Measurements from ENCODE around the gene ZNF148.
A peak's percentile ranks its signal among the peaks of the same experiment; 100 is the strongest.

ZNF148 gene

GRCh38 chr3:125212091-125212508 is 163.0 kb downstream of the ZNF148 start:
- no peak for TF ChIP-seq TEAD4 (IDR thresholded peaks at IDR 0.05)
- TF ChIP-seq EP300 (IDR thresholded peaks at IDR 0.05; ENCODE audit: borderline replicate concordance), result no peak
- no peak for TF ChIP-seq CEBPB (IDR thresholded peaks at IDR 0.05)
- TF ChIP-seq NFIC (IDR thresholded peaks at IDR 0.05), result no peak
- peak; percentile 53; the same call in 1 of the 2 replicates for TF ChIP-seq ZBTB7A (IDR thresholded peaks at IDR 0.05; ENCODE audit: low read depth)
- TF ChIP-seq CREB1 (IDR thresholded peaks at IDR 0.05; ENCODE audit: low read depth), result no peak
- no peak for TF ChIP-seq EGR1 (IDR thresholded peaks at IDR 0.05)
- no peak for TF ChIP-seq MAX (IDR thresholded peaks at IDR 0.05)
- TF ChIP-seq RAD21 (IDR thresholded peaks at IDR 0.05; ENCODE audit: low read depth), result no peak
- no peak for TF ChIP-seq TCF12 (IDR thresholded peaks at IDR 0.05; ENCODE audit: low read depth)
- TF ChIP-seq YY1 (IDR thresholded peaks at IDR 0.05; ENCODE audit: low read depth), result no peak
- no peak for TF ChIP-seq FOXM1 (IDR thresholded peaks at IDR 0.05; ENCODE audit: borderline replicate concordance, low read depth)
- TF ChIP-seq TAF1 (IDR thresholded peaks at IDR 0.05; ENCODE audit: low read depth), result peak; percentile 30; the same call in 1 of the 2 replicates
- TF ChIP-seq USF1 (IDR thresholded peaks at IDR 0.05), result no peak

GRCh38 chr3:125211523-125212090 is 163.5 kb downstream of the ZNF148 start:
- TF ChIP-seq ZBTB7A (IDR thresholded peaks at IDR 0.05; ENCODE audit: low read depth), result no peak; the same call in 1 of the 2 replicates

- no peak for TF ChIP-seq NFIC (IDR thresholded peaks at IDR 0.05)
- no peak for TF ChIP-seq MAX (IDR thresholded peaks at IDR 0.05)
- TF ChIP-seq USF1 (IDR thresholded peaks at IDR 0.05), result no peak
- TF ChIP-seq RAD21 (IDR thresholded peaks at IDR 0.05; ENCODE audit: low read depth), result no peak
- TF ChIP-seq EP300 (IDR thresholded peaks at IDR 0.05; ENCODE audit: borderline replicate concordance), result no peak
- no peak for TF ChIP-seq FOXM1 (IDR thresholded peaks at IDR 0.05; ENCODE audit: borderline replicate concordance, low read depth)
- no peak for TF ChIP-seq REST (IDR thresholded peaks at IDR 0.05; ENCODE audit: low read depth)
- TF ChIP-seq TAF1 (IDR thresholded peaks at IDR 0.05; ENCODE audit: low read depth), result no peak
- TF ChIP-seq YY1 (IDR thresholded peaks at IDR 0.05; ENCODE audit: low read depth), result no peak
Observed at GRCh38 chr3:125207949-125208568, 167.1 kb downstream of the ZNF148 start.

GRCh38 chr3:125207507-125207906 is 167.6 kb downstream of the ZNF148 start:
- TF ChIP-seq FOXM1 (IDR thresholded peaks at IDR 0.05; ENCODE audit: borderline replicate concordance, low read depth), result no peak
- TF ChIP-seq CEBPB (IDR thresholded peaks at IDR 0.05), result no peak
- no peak for TF ChIP-seq EGR1 (IDR thresholded peaks at IDR 0.05)
- TF ChIP-seq TAF1 (IDR thresholded peaks at IDR 0.05; ENCODE audit: low read depth), result no peak

- no peak for TF ChIP-seq FOXM1 (IDR thresholded peaks at IDR 0.05; ENCODE audit: borderline replicate concordance, low read depth)
Observed at GRCh38 chr3:125206934-125207333, 168.2 kb downstream of the ZNF148 start.

- TF ChIP-seq EGR1 (IDR thresholded peaks at IDR 0.05) (no peak), RAD21 (IDR thresholded peaks at IDR 0.05; ENCODE audit: low read depth) (no peak), REST (IDR thresholded peaks at IDR 0.05; ENCODE audit: low read depth) (no peak), YY1 (IDR thresholded peaks at IDR 0.05; ENCODE audit: low read depth) (no peak), TEAD4 (IDR thresholded peaks at IDR 0.05) (no peak), CREB1 (IDR thresholded peaks at IDR 0.05; ENCODE audit: low read depth) (no peak), EP300 (IDR thresholded peaks at IDR 0.05; ENCODE audit: borderline replicate concordance) (no peak), MAX (IDR thresholded peaks at IDR 0.05) (no peak), USF1 (IDR thresholded peaks at IDR 0.05) (no peak), NFIC (IDR thresholded peaks at IDR 0.05) (no peak), FOXM1 (IDR thresholded peaks at IDR 0.05; ENCODE audit: borderline replicate concordance, low read depth) (no peak), CEBPB (IDR thresholded peaks at IDR 0.05) (no peak), ZBTB7A (IDR thresholded peaks at IDR 0.05; ENCODE audit: low read depth) (no peak), TAF1 (IDR thresholded peaks at IDR 0.05; ENCODE audit: low read depth) (no peak), TCF12 (IDR thresholded peaks at IDR 0.05; ENCODE audit: low read depth) (no peak)
Observed at GRCh38 chr3:125203731-125204130, 171.4 kb downstream of the ZNF148 start.

Data from Ishikawa (cell line).